WTC11 (cell line): ENCODE results near the gene HIPK3.

Source experiments
- ARID4B ChIP-seq: sonication (generic); formaldehyde crosslinking; IDR thresholded peaks from 2 replicates; pipeline ENCODE4 v1.8.0; 2023; ENCODE audit warnings: missing genetic modification reagents, mild to moderate bottlenecking, borderline replicate concordance
- CBFB ChIP-seq: sonication (generic); formaldehyde crosslinking; IDR thresholded peaks from 2 replicates; pipeline ENCODE4 v1.8.1; 2022; ENCODE audit warnings: mild to moderate bottlenecking, low read depth, missing genetic modification reagents
- CTCF ChIP-seq: fragments of 200-600 bp; IDR thresholded peaks from 2 replicates; pipeline ENCODE4 v1.8.0; 2022; ENCODE audit warnings: antibody characterized with exemption
- GABPB1 ChIP-seq: sonication (generic); formaldehyde crosslinking; IDR thresholded peaks from 2 replicates; pipeline ENCODE4 v1.8.1; 2023; ENCODE audit warnings: mild to moderate bottlenecking, missing genetic modification reagents
- JAZF1 ChIP-seq: fragments of 250-450 bp; sonication (Bioruptor Pico); IDR thresholded peaks from 2 replicates; pipeline ENCODE4 v1.9.0; 2021; ENCODE audit warnings: moderate library complexity, mild to moderate bottlenecking, inconsistent platforms
- JUN ChIP-seq: sonication (generic); formaldehyde crosslinking; IDR thresholded peaks from 2 replicates; pipeline ENCODE4 v1.8.0; 2023; ENCODE audit warnings: mild to moderate bottlenecking, missing genetic modification reagents
- PRRX2 ChIP-seq: fragments of 250-450 bp; sonication (Bioruptor Pico); IDR thresholded peaks from 2 replicates; pipeline ENCODE4 v1.8.0; 2021; ENCODE audit warnings: mild to moderate bottlenecking
- ZNF121 ChIP-seq: sonication (generic); formaldehyde crosslinking; IDR thresholded peaks from 2 replicates; pipeline ENCODE4 v1.8.0; 2023; ENCODE audit warnings: missing genetic modification reagents
- ZNF317 ChIP-seq: sonication (generic); formaldehyde crosslinking; IDR thresholded peaks from 2 replicates; pipeline ENCODE4 v1.8.1; 2023; ENCODE audit warnings: low read depth, mild to moderate bottlenecking, moderate library complexity, missing genetic modification reagents, borderline replicate concordance

- TF ChIP-seq CBFB (CRISPR knock-in tag) (no peak), CTCF (no peak), JAZF1 (CRISPR knock-in tag) (no peak), PRRX2 (CRISPR knock-in tag) (no peak), JUN (CRISPR knock-in tag) (no peak), ARID4B (no peak), ZNF121 (no peak), GABPB1 (CRISPR knock-in tag) (no peak), ZNF317 (CRISPR knock-in tag) (no peak)
Observed at GRCh38 chr11:33292311-33292710, 35.1 kb downstream of the HIPK3 start.
